Tibial nerve (tissue), 4 donors: ENCODE data around the gene MYOD1. TPM values are rescaled to one million over a fixed set of nuclear protein-coding genes. Genes with fewer than 3 reads are reported as not detected.

Experiments used
- DNase-seq, 2 donors: peaks; one replicate each; pipeline ENCODE4 v3.0.0-alpha.2; 2019; ENCODE audit warnings: low spot score in 2 of 2
- H3K27ac ChIP-seq, 4 donors: fragments of 200-600 bp; sonication (generic) in 3 of 4; one replicate each; pipeline ENCODE4 v1.5.1; 2017 to 2019; ENCODE audit warnings: mild to moderate bottlenecking in 1 of 4
- H3K27me3 ChIP-seq, 2 donors: fragments of 200-600 bp; sonication (generic) in 1 of 2; one replicate each; pipeline versions ENCODE4 v1.5.1 to v1.6.0; 2017 to 2019
- H3K36me3 ChIP-seq, 3 donors: fragments of 200-600 bp; sonication (generic); one replicate each; pipeline ENCODE4 v1.5.1; 2018 to 2019
- H3K4me1 ChIP-seq, 4 donors: fragments of 200-600 bp; sonication (generic) in 3 of 4; one replicate each; pipeline ENCODE4 v1.5.1; 2017 to 2019
- H3K4me3 ChIP-seq, 4 donors: fragments of 200-600 bp; sonication (generic) in 3 of 4; one replicate each; pipeline ENCODE4 v1.5.1; 2017 to 2019; ENCODE audit warnings: mild to moderate bottlenecking in 1 of 4, moderate library complexity in 1 of 4
- H3K9me3 ChIP-seq, 4 donors: fragments of 200-600 bp; sonication (generic) in 3 of 4; one replicate each; pipeline ENCODE4 v1.5.1; 2017 to 2019
- CTCF ChIP-seq, 5 experiments: fragments of 200-600 bp in 3 of 5; fragments of 450-650 bp in 2 of 5; sonication (generic) in 3 of 5; IDR thresholded peaks; one replicate each; pipeline ENCODE4 v1.5.1; 2016 to 2019; ENCODE audit warnings: antibody characterized with exemption in 5 of 5, mild to moderate bottlenecking in 3 of 5, moderate library complexity in 2 of 5
- EP300 ChIP-seq, 2 donors: sonication (generic); formaldehyde crosslinking; IDR thresholded peaks; one replicate each; pipeline ENCODE4 v1.6.1; 2017; ENCODE audit warnings: antibody characterized with exemption in 2 of 2, mild to moderate bottlenecking in 1 of 2
- POLR2A ChIP-seq, 2 donors: fragments of 450-650 bp; IDR thresholded peaks; one replicate each; pipeline ENCODE4 v1.6.1; 2017; ENCODE audit warnings: antibody characterized with exemption in 2 of 2, mild to moderate bottlenecking in 2 of 2, moderate library complexity in 2 of 2
- WGBS, 2 donors: methylation state at CpG; one replicate each; pipeline ENCODE4 v1.1.5; 2018; 5-methylcytosine and 5-hydroxymethylcytosine counted together
- total RNA-seq, 4 donors: library from RNA; depleted of rRNA; stranded (reverse); fragments of >200 nt; gene quantifications; one replicate each; pipeline ENCODE4 v1.1.0, GENCODE V29; 2016

MYOD1 gene
- total RNA-seq, 4 donors from 2014 or later: not detected

- no peaks in the 10 kb centered on the region for H3K9me3 ChIP-seq
- no peaks in the 10 kb centered on the region for H3K4me1 ChIP-seq
- H3K27ac ChIP-seq: no peak overlapping the region
- no peak overlapping the region for H3K4me3 ChIP-seq
- TF ChIP-seq EP300 (IDR thresholded peaks at IDR 0.05): no peak
- no peak for TF ChIP-seq POLR2A (IDR thresholded peaks at IDR 0.05)
- TF ChIP-seq CTCF (IDR thresholded peaks at IDR 0.05): no peak
- H3K36me3 ChIP-seq: no peaks in the 10 kb centered on the region
- 77 to 80% methylated on average over 2 of the region's 2 CpGs for WGBS, 2 donors
- peaks cover 0 to 5% of the 10 kb centered on the region in 2 donors for H3K27me3 ChIP-seq
- no peak for DNase-seq
These were observed 31.4 kb downstream of the MYOD1 start for GRCh38 chr11:17750801-17751165.

GRCh38 chr11:17751558-17751957 lies 32.2 kb downstream of the MYOD1 start:
- Histone ChIP-seq H3K36me3 (no peaks in the 10 kb centered on the region), H3K4me1 (no peaks in the 10 kb centered on the region), H3K27ac (no peak overlapping the region), H3K4me3 (no peak overlapping the region), H3K27me3 (peaks cover 0 to 5% of the 10 kb centered on the region in 2 donors), H3K9me3 (no peaks in the 10 kb centered on the region)
- no peak for DNase-seq
- TF ChIP-seq CTCF (IDR thresholded peaks at IDR 0.05): no peak
- no peak for TF ChIP-seq POLR2A (IDR thresholded peaks at IDR 0.05)
- TF ChIP-seq EP300 (IDR thresholded peaks at IDR 0.05): no peak
- 70 to 75% methylated on average over 1 to 2 of the region's 2 CpGs for whole genome bisulfite sequencing, 2 donors

- TF ChIP-seq CTCF (IDR thresholded peaks at IDR 0.05) (no peak), POLR2A (IDR thresholded peaks at IDR 0.05) (no peak), EP300 (IDR thresholded peaks at IDR 0.05) (no peak)
- no peaks in the 10 kb centered on the region for H3K9me3 ChIP-seq
- 75 to 76% methylated on average over 7 of the region's 7 CpGs for WGBS, 2 donors
- no peaks in the 10 kb centered on the region for H3K4me1 ChIP-seq
- no peak overlapping the region for H3K27ac ChIP-seq
- no peaks in the 10 kb centered on the region for H3K36me3 ChIP-seq
- no peak for DNase-seq
- H3K27me3 ChIP-seq: peaks cover 0 to 5% of the 10 kb centered on the region in 2 donors
- H3K4me3 ChIP-seq: no peak overlapping the region
These were observed 32.8 kb downstream of the MYOD1 start for GRCh38 chr11:17752144-17752543.

- H3K9me3 ChIP-seq: peaks cover 0 to under 1% (median 0%) of the 10 kb centered on the region in 4 donors
- no peaks in the 10 kb centered on the region for H3K36me3 ChIP-seq
- no peaks in the 10 kb centered on the region for H3K4me1 ChIP-seq
- no peak overlapping the region for H3K27ac ChIP-seq
- 70 to 81% methylated on average over 4 to 5 of the region's 5 CpGs for WGBS, 2 donors
- DNase-seq: no peak
- peaks cover 0 to under 1% of the 10 kb centered on the region in 2 donors for H3K27me3 ChIP-seq
- no peak for TF ChIP-seq CTCF (IDR thresholded peaks at IDR 0.05)
- no peak for TF ChIP-seq EP300 (IDR thresholded peaks at IDR 0.05)
- no peak for TF ChIP-seq POLR2A (IDR thresholded peaks at IDR 0.05)
- H3K4me3 ChIP-seq: no peak overlapping the region
These were observed 33.8 kb downstream of the MYOD1 start for GRCh38 chr11:17753153-17753552.

- no peak for DNase-seq
- Histone ChIP-seq H3K27ac (no peak overlapping the region), H3K27me3 (no peaks in the 10 kb centered on the region), H3K4me1 (no peaks in the 10 kb centered on the region), H3K4me3 (no peak overlapping the region), H3K36me3 (no peaks in the 10 kb centered on the region), H3K9me3 (peaks cover 0 to 6% (median 0%) of the 10 kb centered on the region in 4 donors)
- no peak for TF ChIP-seq CTCF (IDR thresholded peaks at IDR 0.05)
- no peak for TF ChIP-seq EP300 (IDR thresholded peaks at IDR 0.05)
- TF ChIP-seq POLR2A (IDR thresholded peaks at IDR 0.05): no peak
- 77 to 85% methylated on average over 10 of the region's 10 CpGs for WGBS, 2 donors
These were observed 34.3 kb downstream of the MYOD1 start for GRCh38 chr11:17753641-17754040.
